Measurements from ENCODE around the gene NDUFS8.

GRCh38 chr11:68026391-68027105, 3.9 kb upstream of the NDUFS8 start:
- TF ChIP-seq SMC3 (conservative IDR thresholded peaks at IDR 0.05; ENCODE audit: poor library complexity) (no peak), CTCF (IDR thresholded peaks at IDR 0.05; ENCODE audit: poor library complexity, severe bottlenecking) (no peak), POLR2AphosphoS5 (IDR thresholded peaks at IDR 0.05) (no peak), EP300 (conservative IDR thresholded peaks at IDR 0.05; ENCODE audit: poor library complexity, severe bottlenecking) (no peak), RAD21 (conservative IDR thresholded peaks at IDR 0.05) (no peak), EZH2 (IDR thresholded peaks at IDR 0.05; ENCODE audit: borderline replicate concordance, insufficient read depth, low read length, poor library complexity, severe bottlenecking) (no peak)

Data from neural cell (in vitro differentiated cells).